Stimulated activated naive CD8-positive, alpha-beta T cell treated with anti-CD3 and anti-CD28 coated beads, Interleukin-15, Interleukin-2, amounts not matched to agents 100 U/mL and 50 U/mL, for 24 hours (primary cell): Measurements from ENCODE around the gene CUEDC1.

Experiments
- ATAC-seq: fragments of 150-1000 bp; cut with Tn5 transposase; one replicate; pipeline ENCODE4 v1.10.0; 2021
- DNase-seq: peaks from one replicate; pipeline ENCODE4 v3.0.0; 2021

The CUEDC1 gene

DNA sequence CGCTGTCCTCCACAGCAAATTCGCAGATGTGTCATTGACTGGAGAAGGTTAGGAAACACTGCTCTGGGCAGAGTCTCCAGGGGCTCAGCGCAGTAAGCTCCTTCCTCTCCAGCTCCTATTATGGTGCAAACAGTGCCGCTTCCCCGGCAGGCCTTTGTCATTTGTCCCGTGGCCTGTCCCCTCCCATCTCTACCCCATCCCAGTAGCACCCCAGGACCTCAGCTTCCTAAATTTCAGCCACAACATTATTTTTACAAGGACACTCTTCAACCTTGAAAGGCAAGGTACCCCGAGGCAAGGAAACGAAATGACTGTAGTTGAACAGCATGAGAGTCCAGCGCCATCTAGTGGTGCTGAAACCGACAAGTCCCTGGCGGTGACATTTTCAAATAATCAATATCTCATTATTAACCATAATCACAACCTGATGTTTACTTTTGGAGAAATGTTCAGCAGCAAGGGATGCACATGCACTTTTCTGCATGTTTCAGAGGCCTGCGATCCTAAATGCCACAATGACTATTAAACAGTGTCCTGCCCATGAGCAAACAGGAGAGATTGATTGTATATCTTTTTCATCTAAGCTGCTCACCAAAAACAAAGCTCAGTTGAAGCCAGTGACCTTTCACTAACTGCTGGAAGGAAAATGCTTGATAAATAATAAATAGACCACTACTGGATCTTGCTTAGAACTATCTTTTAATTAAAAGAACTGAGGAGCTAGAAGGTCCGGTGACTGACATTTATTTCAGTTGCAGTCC is 121.9 kb downstream of the CUEDC1 start:
- ATAC-seq: peak; percentile 48
- DNase-seq: peak; percentile 77

DNA sequence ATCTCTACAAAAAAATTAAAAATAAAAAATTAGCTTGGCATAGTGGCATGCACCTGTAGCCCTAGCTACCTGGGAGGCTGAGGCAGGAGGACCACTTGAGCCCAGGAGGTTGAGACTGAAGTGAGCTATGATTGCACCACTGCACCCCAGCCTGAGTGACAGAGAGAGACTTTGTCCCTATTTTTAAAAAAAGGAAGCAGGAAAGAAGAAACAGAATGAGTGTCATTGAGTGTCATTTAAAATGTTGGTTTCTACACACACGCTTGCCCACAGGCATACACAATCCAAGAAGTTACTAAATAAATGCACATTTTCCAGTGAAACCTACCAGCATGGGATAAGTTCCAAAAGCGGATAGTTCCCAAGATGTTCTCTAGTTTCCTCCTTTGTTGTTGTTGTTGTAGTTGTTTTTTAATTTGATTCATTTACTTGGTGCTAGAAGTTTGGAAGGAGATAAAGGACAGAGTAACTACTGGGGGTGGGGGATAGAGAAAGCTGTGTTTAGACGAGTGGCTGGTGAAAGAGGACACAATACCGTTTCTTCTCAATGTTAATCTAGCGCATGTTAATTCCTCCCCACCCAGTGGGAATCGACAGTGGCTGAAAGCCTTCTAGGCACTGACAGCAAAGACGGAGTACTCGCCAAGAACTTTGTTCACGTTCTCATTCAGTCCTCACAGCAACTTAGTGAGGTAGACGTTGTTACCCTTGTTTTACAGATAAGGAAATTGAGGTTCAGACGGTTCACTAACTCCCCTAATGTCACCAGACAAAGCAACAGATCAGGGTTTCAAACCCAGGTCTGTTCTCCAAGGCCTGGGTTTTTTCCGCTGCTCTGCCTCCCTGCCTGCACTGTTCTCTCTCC is 122.7 kb downstream of the CUEDC1 start:
- ATAC-seq (no peak), DNase-seq (no peak)

DNA sequence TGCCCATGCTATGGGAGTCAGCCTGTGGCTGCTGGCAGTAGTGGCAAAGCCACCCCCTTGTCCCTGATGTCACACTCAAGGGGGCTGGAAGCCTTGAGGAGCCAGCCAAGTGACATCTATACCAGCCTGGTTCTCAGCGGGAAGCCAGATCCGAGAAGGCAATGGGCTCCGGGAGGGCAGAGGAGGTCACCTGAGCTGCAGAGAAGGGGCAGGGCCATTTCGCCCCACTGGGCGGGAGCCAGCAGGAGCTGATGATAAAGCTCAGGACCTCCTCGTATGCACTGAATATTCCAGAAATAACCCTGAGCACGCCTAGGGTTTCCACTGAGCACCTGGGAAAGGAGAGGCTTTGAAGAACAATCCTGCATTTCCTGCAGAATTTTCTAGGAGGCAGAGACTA is 124.3 kb downstream of the CUEDC1 start:
- ATAC-seq (no peak), DNase-seq (no peak)

GRCh38 chr17:57823469-57824401 is 131.5 kb downstream of the CUEDC1 start:
- ATAC-seq: no peak
- no peak for DNase-seq

DNA sequence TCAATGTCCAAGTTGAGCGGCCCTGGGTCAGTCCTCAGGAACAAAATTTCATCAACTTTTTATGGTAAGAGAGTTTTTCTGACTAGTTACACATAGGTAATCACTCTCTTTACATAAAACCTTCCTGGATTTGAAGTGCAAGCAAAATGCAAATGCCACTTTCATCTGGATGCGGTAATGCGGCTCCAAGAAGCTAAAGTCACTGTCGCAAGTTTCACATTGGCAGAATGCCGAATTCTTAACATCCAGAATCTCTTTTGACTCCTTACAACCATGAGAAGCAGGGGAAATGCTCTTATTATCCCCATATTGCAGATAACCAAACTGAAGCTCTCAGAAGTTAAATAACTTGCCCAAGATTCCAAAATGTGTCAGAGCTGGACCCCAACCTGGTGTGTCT is 135.3 kb downstream of the CUEDC1 start:
- no peak for ATAC-seq
- no peak for DNase-seq

DNA sequence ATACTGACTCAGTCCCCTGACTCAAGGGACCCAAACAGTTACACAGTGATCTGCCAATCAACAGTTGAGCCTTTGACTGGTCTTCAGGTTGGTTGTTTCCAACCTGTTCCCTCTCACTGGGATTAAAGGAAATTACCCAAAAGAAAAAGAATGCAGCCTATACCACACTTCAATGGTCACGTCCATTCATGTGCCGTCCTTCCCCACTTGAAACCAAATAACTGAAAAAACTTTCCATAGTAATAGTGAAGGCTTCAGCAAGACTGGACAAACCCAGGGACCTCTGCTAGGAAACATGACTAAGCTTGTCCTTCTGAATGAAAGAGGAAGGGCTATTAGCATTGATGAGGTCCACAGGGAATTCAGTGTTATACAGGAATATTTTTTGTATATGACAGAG is 135.9 kb downstream of the CUEDC1 start:
- ATAC-seq (no peak), DNase-seq (no peak)

GRCh38 chr17:57818066-57818465 is 137.1 kb downstream of the CUEDC1 start:
- ATAC-seq (no peak), DNase-seq (no peak)

- ATAC-seq: no peak
- no peak for DNase-seq
These were observed 137.9 kb downstream of the CUEDC1 start for GRCh38 chr17:57817299-57817698.

GRCh38 chr17:57814421-57814820 is 140.8 kb downstream of the CUEDC1 start:
- no peak for DNase-seq

DNA sequence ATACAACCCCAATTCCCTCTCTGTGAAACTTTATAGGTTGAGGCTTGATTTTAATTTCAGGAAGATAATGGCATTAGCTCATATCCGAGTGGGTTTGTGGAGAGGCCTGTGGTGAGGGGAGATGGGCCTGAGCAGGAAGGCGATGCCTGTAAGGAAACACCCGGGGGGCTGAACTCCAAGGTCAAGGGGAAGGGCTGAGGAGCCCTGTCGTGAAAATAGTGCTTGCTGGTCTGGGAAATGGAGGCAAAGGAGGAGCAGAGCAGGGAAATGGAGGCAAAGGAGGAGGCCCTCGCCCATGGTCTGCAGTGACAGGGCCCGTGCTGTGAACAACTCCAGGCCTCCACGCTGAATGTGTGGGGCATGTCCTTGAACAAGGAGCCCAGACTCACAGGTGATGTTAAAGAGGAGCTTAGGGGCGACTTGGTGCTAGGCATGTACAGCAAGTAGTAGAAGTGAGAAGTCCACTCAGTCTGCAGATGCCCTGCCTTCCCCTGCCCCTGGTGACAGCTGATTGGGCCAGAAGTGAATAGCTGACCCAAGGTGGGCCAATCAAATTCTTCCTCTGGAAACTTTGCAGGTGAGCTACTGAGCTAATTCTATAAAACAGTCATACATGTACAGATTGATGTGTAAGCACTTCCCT is 143.5 kb downstream of the CUEDC1 start:
- ATAC-seq: no peak
- no peak for DNase-seq

More at GRCh38 chr17:57814421-57814820, 140.8 kb downstream of the CUEDC1 start:
- no peak for ATAC-seq
